Uterus (tissue), 2 donors: Measurements from ENCODE around the gene CCDC157.

Experiments
- CTCF ChIP-seq, 4 experiments: fragments of 200-600 bp in 2 of 4; fragments of 450-650 bp in 2 of 4; sonication (generic) in 2 of 4; IDR thresholded peaks; one replicate each; pipeline ENCODE4 v1.5.1; 2016 to 2019; ENCODE audit warnings: antibody characterized with exemption in 4 of 4, mild to moderate bottlenecking in 2 of 4, moderate library complexity in 1 of 4
- POLR2A ChIP-seq, 2 donors: fragments of 450-650 bp; IDR thresholded peaks; one replicate each; pipeline ENCODE4 v1.6.1; 2016; ENCODE audit warnings: antibody characterized with exemption in 2 of 2, mild to moderate bottlenecking in 1 of 2, moderate library complexity in 1 of 2

DNA sequence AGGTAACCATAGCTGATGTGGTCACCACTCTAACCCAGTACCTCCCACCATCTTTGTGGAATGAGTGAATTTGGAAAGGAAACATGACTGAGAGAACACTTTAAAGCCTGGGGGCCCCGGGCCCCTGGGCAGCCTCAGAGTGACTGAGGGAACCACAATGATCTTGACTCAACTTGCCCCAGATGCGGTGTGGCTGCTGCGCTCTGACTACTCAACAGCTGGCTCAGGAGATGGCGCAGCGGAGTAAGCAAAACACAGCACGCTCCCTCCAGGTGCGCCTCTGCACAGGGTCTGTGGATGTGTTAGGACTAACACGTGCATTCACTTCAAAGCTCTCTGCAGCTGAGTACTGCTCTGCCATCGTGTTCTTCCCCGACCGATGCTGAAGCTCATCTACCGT lies 24.5 kb downstream of the CCDC157 start:
- TF ChIP-seq CTCF (IDR thresholded peaks at IDR 0.05) (no peak), POLR2A (IDR thresholded peaks at IDR 0.05) (no peak)
